Esophagus squamous epithelium (tissue), 4 donors: ENCODE results near the gene HYPK.

ENCODE experiments used
- CTCF ChIP-seq, 6 experiments: fragments of 450-650 bp in 4 of 6; fragments of 200-600 bp in 2 of 6; sonication (generic) in 2 of 6; IDR thresholded peaks; one replicate each; pipeline ENCODE4 v1.5.1; 2016 to 2019; ENCODE audit warnings: antibody characterized with exemption in 6 of 6, mild to moderate bottlenecking in 4 of 6, moderate library complexity in 4 of 6
- POLR2A ChIP-seq, 4 donors: fragments of 450-650 bp; IDR thresholded peaks; one replicate each; pipeline ENCODE4 v1.6.1; 2017; ENCODE audit warnings: antibody characterized with exemption in 4 of 4, mild to moderate bottlenecking in 4 of 4, moderate library complexity in 3 of 4

GRCh38 chr15:43808435-43808950 lies 8.1 kb downstream of the HYPK start:
- no peak for TF ChIP-seq CTCF (IDR thresholded peaks at IDR 0.05)
- no peak for TF ChIP-seq POLR2A (IDR thresholded peaks at IDR 0.05)
